ENCODE data around the gene SUCLA2. TPM values are rescaled to one million over a fixed set of nuclear protein-coding genes. Genes with fewer than 3 reads are reported as not detected.

The SUCLA2 gene
- total RNA-seq, 1 donor from 2014 or later, result 38.7 TPM

GRCh38 chr13:47898080-47898479 lies 103.0 kb downstream of the SUCLA2 start:
- TF ChIP-seq CTCF (IDR thresholded peaks at IDR 0.05), result no peak
- no peaks in the 10 kb centered on the region for H3K9me3 Mint-ChIP-seq (ENCODE audit: unreplicated experiment)
- H3K4me3 Mint-ChIP-seq (ENCODE audit: unreplicated experiment), result no peak overlapping the region
- no peak for DNase-seq (ENCODE audit: extremely low spot score, unreplicated experiment)
- no peak overlapping the region for H3K27ac Mint-ChIP-seq (ENCODE audit: unreplicated experiment)
- H3K4me1 Mint-ChIP-seq (ENCODE audit: unreplicated experiment), result no peaks in the 10 kb centered on the region
- no peaks in the 10 kb centered on the region for H3K36me3 Mint-ChIP-seq (ENCODE audit: unreplicated experiment)
- no peaks in the 10 kb centered on the region for H3K27me3 Mint-ChIP-seq (ENCODE audit: unreplicated experiment)

- Mint-ChIP-seq H3K27ac (ENCODE audit: unreplicated experiment) (no peak overlapping the region), H3K27me3 (ENCODE audit: unreplicated experiment) (no peaks in the 10 kb centered on the region), H3K4me3 (ENCODE audit: unreplicated experiment) (no peak overlapping the region), H3K36me3 (ENCODE audit: unreplicated experiment) (no peaks in the 10 kb centered on the region), H3K9me3 (ENCODE audit: unreplicated experiment) (no peaks in the 10 kb centered on the region), H3K4me1 (ENCODE audit: unreplicated experiment) (no peaks in the 10 kb centered on the region)
- TF ChIP-seq CTCF (IDR thresholded peaks at IDR 0.05), result no peak
- no peak for DNase-seq (ENCODE audit: extremely low spot score, unreplicated experiment)
Measured at GRCh38 chr13:47897411-47898050, 103.5 kb downstream of the SUCLA2 start.

- Mint-ChIP-seq H3K4me3 (ENCODE audit: unreplicated experiment) (no peak overlapping the region), H3K9me3 (ENCODE audit: unreplicated experiment) (no peaks in the 10 kb centered on the region), H3K27ac (ENCODE audit: unreplicated experiment) (no peak overlapping the region), H3K36me3 (ENCODE audit: unreplicated experiment) (no peaks in the 10 kb centered on the region), H3K4me1 (ENCODE audit: unreplicated experiment) (no peaks in the 10 kb centered on the region), H3K27me3 (ENCODE audit: unreplicated experiment) (no peaks in the 10 kb centered on the region)
- no peak for TF ChIP-seq CTCF (IDR thresholded peaks at IDR 0.05)
- no peak for DNase-seq (ENCODE audit: extremely low spot score, unreplicated experiment)
Measured at GRCh38 chr13:47896546-47896945, 104.5 kb downstream of the SUCLA2 start.

- H3K9me3 Mint-ChIP-seq (ENCODE audit: unreplicated experiment), result no peaks in the 10 kb centered on the region
- no peaks in the 10 kb centered on the region for H3K4me1 Mint-ChIP-seq (ENCODE audit: unreplicated experiment)
- H3K4me3 Mint-ChIP-seq (ENCODE audit: unreplicated experiment), result no peak overlapping the region
- no peak overlapping the region for H3K27ac Mint-ChIP-seq (ENCODE audit: unreplicated experiment)
- no peak for DNase-seq (ENCODE audit: extremely low spot score, unreplicated experiment)
- no peaks in the 10 kb centered on the region for H3K27me3 Mint-ChIP-seq (ENCODE audit: unreplicated experiment)
- no peaks in the 10 kb centered on the region for H3K36me3 Mint-ChIP-seq (ENCODE audit: unreplicated experiment)
- no peak for TF ChIP-seq CTCF (IDR thresholded peaks at IDR 0.05)
Measured at GRCh38 chr13:47896111-47896510, 105.0 kb downstream of the SUCLA2 start.

- H3K36me3 Mint-ChIP-seq (ENCODE audit: unreplicated experiment), result no peaks in the 10 kb centered on the region
Measured at GRCh38 chr13:47893527-47893926, 107.5 kb downstream of the SUCLA2 start.

More at GRCh38 chr13:47893527-47893926, 107.5 kb downstream of the SUCLA2 start:
- Mint-ChIP-seq H3K27ac (ENCODE audit: unreplicated experiment) (no peak overlapping the region), H3K4me1 (ENCODE audit: unreplicated experiment) (peaks cover 3% of the 10 kb centered on the region), H3K27me3 (ENCODE audit: unreplicated experiment) (no peaks in the 10 kb centered on the region), H3K9me3 (ENCODE audit: unreplicated experiment) (no peaks in the 10 kb centered on the region), H3K4me3 (ENCODE audit: unreplicated experiment) (no peak overlapping the region)
- no peak for DNase-seq (ENCODE audit: extremely low spot score, unreplicated experiment)
- no peak for TF ChIP-seq CTCF (IDR thresholded peaks at IDR 0.05)

Other genes starting within 250 kb of the SUCLA2 start
- gene NUDT15, start 36.5 kb upstream of the SUCLA2 start, total RNA-seq, result 9.0 and 9.3 TPM in 2 replicates
- gene MED4, start 93.8 kb upstream of the SUCLA2 start, total RNA-seq, result 38.6 and 44.2 TPM in 2 replicates
- 502 and 510 TPM in 2 replicates for gene ITM2B, start 231.9 kb upstream of the SUCLA2 start, total RNA-seq